WTC11 (cell line): Measurements from ENCODE around the gene FBRSL1. TPM values are rescaled to one million over a fixed set of nuclear protein-coding genes. Genes with fewer than 3 reads are reported as not detected.

ENCODE experiments used
- ATAC-seq: fragments of 200-7000 bp; cut with Tn5 transposase; 2 replicates; pipeline ENCODE4 v1.10.0; 2021; ENCODE audit warnings: mild to moderate bottlenecking, moderate library complexity
- CTCF ChIA-PET: fragments of 300-600 bp; sonication (Branson Sonifier 250); formaldehyde crosslinking; loops from one replicate; lab custom pipeline; 2021; ENCODE audit warnings: antibody characterized with exemption; lab: Charles Lee
- POLR2A ChIA-PET: fragments of 350-600 bp; sonication (Branson Sonifier 250); formaldehyde crosslinking; loops from one replicate; lab custom pipeline; 2021; ENCODE audit warnings: antibody characterized with exemption; lab: Charles Lee
- DNase-seq: peaks from one replicate; pipeline ENCODE4 v3.0.0; 2021; ENCODE audit warnings: low spot score
- H3K27ac Mint-ChIP-seq: 2 replicates; pipeline ENCODE4 v1.8.0; 2021; ENCODE audit warnings: mixed read lengths
- H3K27me3 Mint-ChIP-seq: 2 replicates; pipeline ENCODE4 v1.8.0; 2021; ENCODE audit warnings: low read depth, mild to moderate bottlenecking, moderate library complexity, mixed read lengths
- H3K36me3 Mint-ChIP-seq: 2 replicates; pipeline ENCODE4 v1.8.0; 2021; ENCODE audit warnings: mixed read lengths
- H3K4me1 Mint-ChIP-seq: 2 replicates; pipeline ENCODE4 v1.8.0; 2022; ENCODE audit warnings: mixed read lengths
- H3K4me3 Mint-ChIP-seq: 2 replicates; pipeline ENCODE4 v1.8.0; 2021; ENCODE audit warnings: mild to moderate bottlenecking, moderate library complexity, mixed read lengths
- H3K9me3 Mint-ChIP-seq: 2 replicates; pipeline ENCODE4 v1.8.0; 2021; ENCODE audit warnings: mixed read lengths
- AR ChIP-seq: fragments of 250-450 bp; sonication (Bioruptor Pico); IDR thresholded peaks from 2 replicates; pipeline ENCODE4 v1.9.0; 2021; ENCODE audit warnings: mild to moderate bottlenecking
- ESRRA ChIP-seq: sonication (generic); formaldehyde crosslinking; IDR thresholded peaks from 2 replicates; pipeline ENCODE4 v1.8.1; 2022; ENCODE audit warnings: mild to moderate bottlenecking, missing genetic modification reagents, borderline replicate concordance
- FOXJ3 ChIP-seq: sonication (generic); formaldehyde crosslinking; IDR thresholded peaks from 2 replicates; pipeline ENCODE4 v1.9.0; 2021; ENCODE audit warnings: missing genetic modification reagents, mild to moderate bottlenecking, borderline replicate concordance
- GABPB1 ChIP-seq: sonication (generic); formaldehyde crosslinking; IDR thresholded peaks from 2 replicates; pipeline ENCODE4 v1.8.1; 2023; ENCODE audit warnings: mild to moderate bottlenecking, missing genetic modification reagents
- HMGA2 ChIP-seq: fragments of 250-450 bp; sonication (Bioruptor Pico); IDR thresholded peaks from 2 replicates; pipeline ENCODE4 v1.4.0; 2021; ENCODE audit warnings: mild to moderate bottlenecking, moderate library complexity
- IRF2 ChIP-seq: sonication (generic); formaldehyde crosslinking; IDR thresholded peaks from 2 replicates; pipeline ENCODE4 v1.8.0; 2022; ENCODE audit warnings: low read depth, missing genetic modification reagents, borderline replicate concordance
- MXD4 ChIP-seq: fragments of 250-450 bp; sonication (Bioruptor Pico); IDR thresholded peaks from 2 replicates; pipeline ENCODE4 v1.8.0; 2021; ENCODE audit warnings: mild to moderate bottlenecking, moderate library complexity, borderline replicate concordance
- NFYB ChIP-seq: sonication (generic); formaldehyde crosslinking; conservative IDR thresholded peaks from 2 replicates; pipeline ENCODE4 v1.8.0; 2022; ENCODE audit warnings: low read depth, missing genetic modification reagents
- NR1H2 ChIP-seq: sonication (generic); formaldehyde crosslinking; IDR thresholded peaks from 2 replicates; pipeline ENCODE4 v1.9.0; 2021; ENCODE audit warnings: mild to moderate bottlenecking, moderate library complexity, missing genetic modification reagents
- NR3C1 ChIP-seq: sonication (generic); formaldehyde crosslinking; conservative IDR thresholded peaks from 2 replicates; pipeline ENCODE4 v1.8.1; 2023; ENCODE audit warnings: low read depth, mild to moderate bottlenecking, missing genetic modification reagents
- SP1 ChIP-seq: sonication (generic); formaldehyde crosslinking; conservative IDR thresholded peaks from 2 replicates; pipeline ENCODE4 v1.8.1; 2022; ENCODE audit warnings: missing genetic modification reagents
- TP53 ChIP-seq: sonication (generic); formaldehyde crosslinking; IDR thresholded peaks from 2 replicates; pipeline ENCODE4 v1.8.1; 2023; ENCODE audit warnings: mild to moderate bottlenecking, missing genetic modification reagents
- ZNF121 ChIP-seq: sonication (generic); formaldehyde crosslinking; IDR thresholded peaks from 2 replicates; pipeline ENCODE4 v1.8.0; 2023; ENCODE audit warnings: missing genetic modification reagents
- ZNF138 ChIP-seq: sonication (generic); formaldehyde crosslinking; conservative IDR thresholded peaks from 2 replicates; pipeline ENCODE4 v1.8.1; 2022; ENCODE audit warnings: mild to moderate bottlenecking, moderate library complexity, missing genetic modification reagents
- ZNF219 ChIP-seq: sonication (generic); formaldehyde crosslinking; IDR thresholded peaks from 2 replicates; pipeline ENCODE4 v1.8.0; 2023; ENCODE audit warnings: missing genetic modification reagents, mild to moderate bottlenecking, borderline replicate concordance
- ZNF671 ChIP-seq: fragments of 250-450 bp; sonication (Bioruptor Pico); IDR thresholded peaks from 2 replicates; pipeline ENCODE4 v1.8.0; 2021; ENCODE audit warnings: mild to moderate bottlenecking
- total RNA-seq: library from RNA; stranded (reverse); gene quantifications from 3 replicates; pipeline ENCODE4 v1.2.3, GENCODE V29; 2021
- TF ChIP-seq, protein P1 (sequence below): fragments of 250-450 bp; sonication (Bioruptor Pico); IDR thresholded peaks from 2 replicates; pipeline ENCODE4 v2.1.2; 2022; ENCODE audit warnings: mild to moderate bottlenecking, moderate library complexity
- TF ChIP-seq, protein P2 (sequence below): fragments of 200-600 bp; IDR thresholded peaks from 2 replicates; pipeline ENCODE4 v1.8.0; 2022; ENCODE audit warnings: antibody characterized with exemption
- TF ChIP-seq, protein P3 (sequence below): sonication (generic); formaldehyde crosslinking; IDR thresholded peaks from 2 replicates; pipeline ENCODE4 v1.8.0; 2022; ENCODE audit warnings: mild to moderate bottlenecking, missing genetic modification reagents
- TF ChIP-seq, protein P4 (sequence below): sonication (generic); formaldehyde crosslinking; IDR thresholded peaks from 2 replicates; pipeline ENCODE4 v1.8.0; 2023; ENCODE audit warnings: mild to moderate bottlenecking, missing genetic modification reagents
- TF ChIP-seq, protein P5 (sequence below): sonication (generic); formaldehyde crosslinking; IDR thresholded peaks from 2 replicates; pipeline ENCODE4 v1.8.1; 2022; ENCODE audit warnings: mild to moderate bottlenecking, missing genetic modification reagents, moderate library complexity, borderline replicate concordance

FBRSL1 gene
- total RNA-seq, 1 experiment from 2014 or later: 129 TPM

- TF ChIP-seq, protein P1, sequence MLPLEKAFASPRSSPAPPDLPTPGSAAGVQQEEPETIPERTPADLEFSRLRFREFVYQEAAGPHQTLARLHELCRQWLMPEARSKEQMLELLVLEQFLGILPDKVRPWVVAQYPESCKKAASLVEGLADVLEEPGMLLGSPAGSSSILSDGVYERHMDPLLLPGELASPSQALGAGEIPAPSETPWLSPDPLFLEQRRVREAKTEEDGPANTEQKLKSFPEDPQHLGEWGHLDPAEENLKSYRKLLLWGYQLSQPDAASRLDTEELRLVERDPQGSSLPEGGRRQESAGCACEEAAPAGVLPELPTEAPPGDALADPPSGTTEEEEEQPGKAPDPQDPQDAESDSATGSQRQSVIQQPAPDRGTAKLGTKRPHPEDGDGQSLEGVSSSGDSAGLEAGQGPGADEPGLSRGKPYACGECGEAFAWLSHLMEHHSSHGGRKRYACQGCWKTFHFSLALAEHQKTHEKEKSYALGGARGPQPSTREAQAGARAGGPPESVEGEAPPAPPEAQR (CRISPR knock-in tag): no peak
- TF ChIP-seq, all 79 proteins: peak for 0
These were observed 54.1 kb downstream of the FBRSL1 start (continued) for GRCh38 chr12:132544080-132544397.

DNA sequence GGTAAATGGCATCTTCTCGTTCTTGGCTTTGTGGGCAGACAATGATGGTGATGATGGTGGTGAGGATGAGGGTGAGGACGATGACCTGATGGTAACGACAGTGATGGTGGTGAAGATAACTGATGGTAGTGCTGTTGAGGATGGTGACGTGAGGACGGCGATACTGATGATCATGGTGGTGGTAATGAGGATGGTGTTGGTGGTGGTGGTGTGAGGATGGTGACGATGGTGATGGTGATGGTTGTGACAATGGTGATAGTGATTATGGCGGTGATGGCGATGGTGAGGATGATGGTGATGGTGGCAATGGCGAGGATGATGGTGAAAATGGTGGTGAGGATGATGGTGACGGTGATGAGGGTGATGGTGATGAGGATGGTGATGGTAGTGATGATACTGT lies 54.5 kb downstream of the FBRSL1 start:
- Mint-ChIP-seq H3K27ac (no peak overlapping the region), H3K4me1 (no peaks in the 10 kb centered on the region; the same call in 1 of the 2 replicates)
- TF ChIP-seq TP53 (CRISPR knock-in tag): no peak
- TF ChIP-seq FOXJ3 (CRISPR knock-in tag): no peak
- TF ChIP-seq NR3C1 (CRISPR knock-in tag): no peak
- no peak for TF ChIP-seq IRF2 (CRISPR knock-in tag)
- TF ChIP-seq MXD4 (CRISPR knock-in tag): no peak
- TF ChIP-seq HMGA2 (CRISPR knock-in tag): no peak
- no peak for TF ChIP-seq ZNF219 (CRISPR knock-in tag)
- no peak for TF ChIP-seq ZNF121 (CRISPR knock-in tag)
- TF ChIP-seq, protein P2, sequence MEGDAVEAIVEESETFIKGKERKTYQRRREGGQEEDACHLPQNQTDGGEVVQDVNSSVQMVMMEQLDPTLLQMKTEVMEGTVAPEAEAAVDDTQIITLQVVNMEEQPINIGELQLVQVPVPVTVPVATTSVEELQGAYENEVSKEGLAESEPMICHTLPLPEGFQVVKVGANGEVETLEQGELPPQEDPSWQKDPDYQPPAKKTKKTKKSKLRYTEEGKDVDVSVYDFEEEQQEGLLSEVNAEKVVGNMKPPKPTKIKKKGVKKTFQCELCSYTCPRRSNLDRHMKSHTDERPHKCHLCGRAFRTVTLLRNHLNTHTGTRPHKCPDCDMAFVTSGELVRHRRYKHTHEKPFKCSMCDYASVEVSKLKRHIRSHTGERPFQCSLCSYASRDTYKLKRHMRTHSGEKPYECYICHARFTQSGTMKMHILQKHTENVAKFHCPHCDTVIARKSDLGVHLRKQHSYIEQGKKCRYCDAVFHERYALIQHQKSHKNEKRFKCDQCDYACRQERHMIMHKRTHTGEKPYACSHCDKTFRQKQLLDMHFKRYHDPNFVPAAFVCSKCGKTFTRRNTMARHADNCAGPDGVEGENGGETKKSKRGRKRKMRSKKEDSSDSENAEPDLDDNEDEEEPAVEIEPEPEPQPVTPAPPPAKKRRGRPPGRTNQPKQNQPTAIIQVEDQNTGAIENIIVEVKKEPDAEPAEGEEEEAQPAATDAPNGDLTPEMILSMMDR: no peak
- TF ChIP-seq, protein P3, sequence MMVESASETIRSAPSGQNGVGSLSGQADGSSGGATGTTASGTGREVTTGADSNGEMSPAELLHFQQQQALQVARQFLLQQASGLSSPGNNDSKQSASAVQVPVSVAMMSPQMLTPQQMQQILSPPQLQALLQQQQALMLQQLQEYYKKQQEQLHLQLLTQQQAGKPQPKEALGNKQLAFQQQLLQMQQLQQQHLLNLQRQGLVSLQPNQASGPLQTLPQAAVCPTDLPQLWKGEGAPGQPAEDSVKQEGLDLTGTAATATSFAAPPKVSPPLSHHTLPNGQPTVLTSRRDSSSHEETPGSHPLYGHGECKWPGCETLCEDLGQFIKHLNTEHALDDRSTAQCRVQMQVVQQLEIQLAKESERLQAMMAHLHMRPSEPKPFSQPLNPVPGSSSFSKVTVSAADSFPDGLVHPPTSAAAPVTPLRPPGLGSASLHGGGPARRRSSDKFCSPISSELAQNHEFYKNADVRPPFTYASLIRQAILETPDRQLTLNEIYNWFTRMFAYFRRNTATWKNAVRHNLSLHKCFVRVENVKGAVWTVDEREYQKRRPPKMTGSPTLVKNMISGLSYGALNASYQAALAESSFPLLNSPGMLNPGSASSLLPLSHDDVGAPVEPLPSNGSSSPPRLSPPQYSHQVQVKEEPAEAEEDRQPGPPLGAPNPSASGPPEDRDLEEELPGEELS (CRISPR knock-in tag): no peak
- TF ChIP-seq, protein P4, sequence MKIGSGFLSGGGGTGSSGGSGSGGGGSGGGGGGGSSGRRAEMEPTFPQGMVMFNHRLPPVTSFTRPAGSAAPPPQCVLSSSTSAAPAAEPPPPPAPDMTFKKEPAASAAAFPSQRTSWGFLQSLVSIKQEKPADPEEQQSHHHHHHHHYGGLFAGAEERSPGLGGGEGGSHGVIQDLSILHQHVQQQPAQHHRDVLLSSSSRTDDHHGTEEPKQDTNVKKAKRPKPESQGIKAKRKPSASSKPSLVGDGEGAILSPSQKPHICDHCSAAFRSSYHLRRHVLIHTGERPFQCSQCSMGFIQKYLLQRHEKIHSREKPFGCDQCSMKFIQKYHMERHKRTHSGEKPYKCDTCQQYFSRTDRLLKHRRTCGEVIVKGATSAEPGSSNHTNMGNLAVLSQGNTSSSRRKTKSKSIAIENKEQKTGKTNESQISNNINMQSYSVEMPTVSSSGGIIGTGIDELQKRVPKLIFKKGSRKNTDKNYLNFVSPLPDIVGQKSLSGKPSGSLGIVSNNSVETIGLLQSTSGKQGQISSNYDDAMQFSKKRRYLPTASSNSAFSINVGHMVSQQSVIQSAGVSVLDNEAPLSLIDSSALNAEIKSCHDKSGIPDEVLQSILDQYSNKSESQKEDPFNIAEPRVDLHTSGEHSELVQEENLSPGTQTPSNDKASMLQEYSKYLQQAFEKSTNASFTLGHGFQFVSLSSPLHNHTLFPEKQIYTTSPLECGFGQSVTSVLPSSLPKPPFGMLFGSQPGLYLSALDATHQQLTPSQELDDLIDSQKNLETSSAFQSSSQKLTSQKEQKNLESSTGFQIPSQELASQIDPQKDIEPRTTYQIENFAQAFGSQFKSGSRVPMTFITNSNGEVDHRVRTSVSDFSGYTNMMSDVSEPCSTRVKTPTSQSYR (CRISPR knock-in tag): no peak
- TF ChIP-seq ZNF671: no peak
- no peak for TF ChIP-seq GABPB1 (CRISPR knock-in tag)
- no peak for TF ChIP-seq AR
- TF ChIP-seq ZNF138: no peak
- TF ChIP-seq NR1H2: no peak
- TF ChIP-seq SP1: no peak
- TF ChIP-seq, protein P5, sequence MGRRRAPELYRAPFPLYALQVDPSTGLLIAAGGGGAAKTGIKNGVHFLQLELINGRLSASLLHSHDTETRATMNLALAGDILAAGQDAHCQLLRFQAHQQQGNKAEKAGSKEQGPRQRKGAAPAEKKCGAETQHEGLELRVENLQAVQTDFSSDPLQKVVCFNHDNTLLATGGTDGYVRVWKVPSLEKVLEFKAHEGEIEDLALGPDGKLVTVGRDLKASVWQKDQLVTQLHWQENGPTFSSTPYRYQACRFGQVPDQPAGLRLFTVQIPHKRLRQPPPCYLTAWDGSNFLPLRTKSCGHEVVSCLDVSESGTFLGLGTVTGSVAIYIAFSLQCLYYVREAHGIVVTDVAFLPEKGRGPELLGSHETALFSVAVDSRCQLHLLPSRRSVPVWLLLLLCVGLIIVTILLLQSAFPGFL: no peak
- no peak for TF ChIP-seq NFYB (CRISPR knock-in tag)
- no peak for TF ChIP-seq ESRRA (CRISPR knock-in tag)
- TF ChIP-seq, all 79 proteins: peak for 0
- ChIA-PET POLR2A (interaction anchor here (1.0 to 1.3 kb wide), 2 partner anchors 37 to 169 kb away, joined by 3 read pairs; no protein-coding TSS in a partner anchor), CTCF (interaction anchor here (1.0 to 1.4 kb wide), 8 partner anchors 10 to 131 kb away, joined by 4 to 9 read pairs (median 5); no protein-coding TSS in a partner anchor)
- Mint-ChIP-seq H3K27me3 (peaks cover 73% of the 10 kb centered on the region), H3K36me3 (no peaks in the 10 kb centered on the region), H3K9me3 (no peaks in the 10 kb centered on the region), H3K4me3 (no peak overlapping the region)
- DNase-seq (no peak), ATAC-seq (no peak)
